Mucosa of stomach (tissue), 1 donor: ENCODE results near the gene LRP1.

Source experiments
- H3K27me3 ChIP-seq: one replicate; pipeline ENCODE4 v1.7.0; 2013; ENCODE audit warnings: mild to moderate bottlenecking, low read length; ENCODE audit not compliant: control insufficient read depth, insufficient read depth
- H3K36me3 ChIP-seq: one replicate; pipeline ENCODE4 v1.7.0; 2013; ENCODE audit warnings: low read length; ENCODE audit not compliant: control insufficient read depth, insufficient read depth
- H3K4me1 ChIP-seq: one replicate; pipeline ENCODE4 v1.7.0; 2013; ENCODE audit warnings: mild to moderate bottlenecking, low read length; ENCODE audit not compliant: control insufficient read depth, insufficient read depth
- H3K4me3 ChIP-seq: one replicate; pipeline ENCODE4 v1.7.0; 2013; ENCODE audit warnings: low read length
- H3K9ac ChIP-seq: one replicate; pipeline ENCODE4 v1.7.0; 2013; ENCODE audit warnings: mild to moderate bottlenecking, low read length, moderate library complexity
- H3K9me3 ChIP-seq: one replicate; pipeline ENCODE4 v1.7.0; 2013; ENCODE audit warnings: mild to moderate bottlenecking, low read length, moderate library complexity; ENCODE audit not compliant: control insufficient read depth
- donor health status: Pancreatic carcinoma.

Gene LRP1

DNA sequence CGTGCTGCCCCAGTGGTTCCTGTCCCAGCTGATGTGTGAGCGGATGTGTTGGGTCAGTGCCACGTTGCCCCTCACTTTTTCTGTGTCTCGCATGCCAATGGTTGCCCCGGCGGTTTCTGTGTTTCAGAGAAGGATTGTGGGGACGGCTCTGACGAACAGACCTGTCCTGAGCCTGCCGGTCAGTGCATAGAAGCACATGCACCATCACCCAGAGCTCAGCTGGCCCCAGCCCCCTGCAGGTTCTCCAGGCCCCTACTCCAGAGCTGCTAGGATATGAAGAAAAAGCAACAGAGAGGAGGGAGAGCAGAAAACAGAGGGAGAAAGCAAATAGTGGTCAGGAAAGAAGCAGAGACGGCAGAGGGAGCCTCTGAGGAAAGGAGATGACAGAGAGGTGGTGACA is 39.8 kb downstream of the LRP1 start:
- Histone ChIP-seq H3K4me3 (no peak overlapping the region), H3K9ac (no peak overlapping the region), H3K36me3 (peaks cover 7% of the 10 kb centered on the region), H3K27me3 (no peaks in the 10 kb centered on the region), H3K9me3 (no peaks in the 10 kb centered on the region), H3K4me1 (no peaks in the 10 kb centered on the region)

DNA sequence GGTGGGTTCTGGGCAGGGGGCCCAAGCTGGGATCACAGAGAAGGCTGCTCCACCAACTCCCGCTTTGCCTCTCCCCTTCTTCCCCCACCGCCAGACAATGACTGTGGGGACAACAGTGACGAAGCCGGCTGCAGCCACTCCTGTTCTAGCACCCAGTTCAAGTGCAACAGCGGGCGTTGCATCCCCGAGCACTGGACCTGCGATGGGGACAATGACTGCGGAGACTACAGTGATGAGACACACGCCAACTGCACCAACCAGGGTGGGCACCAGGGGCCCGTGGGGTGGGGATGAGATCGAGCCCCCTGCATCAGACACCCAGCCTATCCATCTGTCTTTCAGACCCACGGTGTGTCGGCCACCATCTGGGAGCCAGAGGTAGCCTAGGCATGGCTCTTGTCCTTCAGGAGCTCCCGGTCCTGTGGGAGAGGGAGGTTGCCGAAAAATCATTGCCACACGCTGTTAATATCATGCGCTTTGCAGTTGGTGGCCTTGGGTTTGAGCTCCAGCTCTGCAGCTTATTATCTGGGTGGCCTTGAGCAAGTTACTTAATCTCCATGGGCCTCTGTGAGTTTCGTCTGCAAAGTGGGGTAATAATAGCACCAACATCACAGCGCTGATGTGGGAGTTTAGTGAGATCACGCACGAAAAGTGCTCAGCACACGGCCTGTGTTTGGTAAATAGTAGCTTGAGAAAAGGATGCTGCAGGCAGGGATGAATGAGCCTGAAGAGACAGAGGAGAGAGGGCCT is 40.9 kb downstream of the LRP1 start:
- no peaks in the 10 kb centered on the region for H3K27me3 ChIP-seq
- H3K9ac ChIP-seq = no peak overlapping the region
- peaks cover 17% of the 10 kb centered on the region for H3K36me3 ChIP-seq
- peaks cover 2% of the 10 kb centered on the region for H3K4me1 ChIP-seq
- no peaks in the 10 kb centered on the region for H3K9me3 ChIP-seq
- no peak overlapping the region for H3K4me3 ChIP-seq

DNA sequence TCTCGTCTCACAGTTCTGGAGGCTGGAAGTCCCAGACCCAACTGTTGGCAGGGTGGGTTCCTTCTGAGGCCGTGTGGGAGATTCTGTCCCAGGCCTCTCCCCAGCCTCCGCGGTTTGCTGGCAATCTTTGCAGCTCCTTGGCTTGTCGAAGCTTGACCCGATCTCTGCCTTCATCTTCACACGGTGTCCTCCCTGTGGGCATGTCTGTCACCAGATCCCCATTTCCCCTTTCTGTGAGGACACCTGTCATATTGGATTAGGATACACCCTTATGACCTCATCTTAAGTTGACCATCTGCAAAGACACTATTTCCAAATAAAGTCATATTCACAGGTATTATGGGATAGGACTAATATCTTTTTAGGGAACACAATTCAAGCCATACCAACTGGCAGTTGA is 41.7 kb downstream of the LRP1 start:
- H3K36me3 ChIP-seq = peaks cover 21% of the 10 kb centered on the region
- H3K4me1 ChIP-seq = peaks cover 8% of the 10 kb centered on the region
- H3K9ac ChIP-seq = no peak overlapping the region
- H3K9me3 ChIP-seq = no peaks in the 10 kb centered on the region
- H3K27me3 ChIP-seq = no peaks in the 10 kb centered on the region
- no peak overlapping the region for H3K4me3 ChIP-seq

GRCh38 chr12:57170408-57170807 is 42.1 kb downstream of the LRP1 start:
- no peaks in the 10 kb centered on the region for H3K27me3 ChIP-seq
- H3K36me3 ChIP-seq = peaks cover 21% of the 10 kb centered on the region
- no peak overlapping the region for H3K9ac ChIP-seq
- peaks cover 12% of the 10 kb centered on the region for H3K4me1 ChIP-seq
- no peaks in the 10 kb centered on the region for H3K9me3 ChIP-seq
- no peak overlapping the region for H3K4me3 ChIP-seq

GRCh38 chr12:57170927-57171326 is 42.6 kb downstream of the LRP1 start:
- H3K27me3 ChIP-seq = no peaks in the 10 kb centered on the region
- H3K9me3 ChIP-seq = no peaks in the 10 kb centered on the region
- H3K4me1 ChIP-seq = peaks cover 17% of the 10 kb centered on the region
- peaks cover 23% of the 10 kb centered on the region for H3K36me3 ChIP-seq
- H3K4me3 ChIP-seq = no peak overlapping the region
- H3K9ac ChIP-seq = no peak overlapping the region

DNA sequence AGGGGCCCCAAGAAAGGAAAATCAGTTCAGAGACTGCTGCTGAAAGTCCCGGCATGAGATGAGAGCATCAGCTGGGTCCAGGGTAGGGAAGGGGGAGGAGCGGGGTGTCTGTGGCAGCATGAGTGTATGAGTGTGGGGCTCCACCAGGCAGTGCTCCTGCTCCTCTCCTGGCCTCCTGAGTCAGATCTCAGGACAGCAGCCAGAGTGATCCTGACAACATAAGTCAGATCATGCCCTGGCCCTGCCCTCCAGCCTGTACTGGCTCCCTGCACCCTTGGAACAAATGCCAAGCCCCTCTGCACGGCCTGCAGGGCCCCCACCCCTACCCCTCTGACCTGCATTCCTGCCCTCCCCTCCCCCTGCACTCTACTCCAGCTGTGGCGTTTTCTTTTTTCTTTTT is 43.4 kb downstream of the LRP1 start:
- Histone ChIP-seq H3K4me1 (peaks cover 22% of the 10 kb centered on the region), H3K9me3 (no peaks in the 10 kb centered on the region), H3K36me3 (peaks cover 23% of the 10 kb centered on the region), H3K4me3 (no peak overlapping the region), H3K27me3 (no peaks in the 10 kb centered on the region), H3K9ac (no peak overlapping the region)

DNA sequence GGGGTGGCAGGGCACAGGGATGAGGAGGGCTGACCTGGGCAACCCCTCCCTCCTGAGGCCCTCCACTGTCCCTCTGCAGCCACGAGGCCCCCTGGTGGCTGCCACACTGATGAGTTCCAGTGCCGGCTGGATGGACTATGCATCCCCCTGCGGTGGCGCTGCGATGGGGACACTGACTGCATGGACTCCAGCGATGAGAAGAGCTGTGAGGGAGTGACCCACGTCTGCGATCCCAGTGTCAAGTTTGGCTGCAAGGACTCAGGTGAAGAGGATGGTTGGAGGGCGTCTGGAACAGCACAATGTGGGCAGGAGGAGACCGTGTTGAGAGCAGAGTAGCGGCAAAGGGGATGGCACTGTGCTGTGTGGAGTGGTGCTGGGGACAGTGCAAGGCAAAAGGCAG is 44.8 kb downstream of the LRP1 start:
- H3K9me3 ChIP-seq = no peaks in the 10 kb centered on the region
- no peaks in the 10 kb centered on the region for H3K27me3 ChIP-seq
- no peak overlapping the region for H3K4me3 ChIP-seq
- no peak overlapping the region for H3K9ac ChIP-seq
- H3K4me1 ChIP-seq = peaks cover 29% of the 10 kb centered on the region
- peaks cover 33% of the 10 kb centered on the region for H3K36me3 ChIP-seq

- Histone ChIP-seq H3K4me1 (peaks cover 29% of the 10 kb centered on the region), H3K36me3 (peaks cover 33% of the 10 kb centered on the region), H3K4me3 (no peak overlapping the region), H3K9me3 (no peaks in the 10 kb centered on the region), H3K27me3 (no peaks in the 10 kb centered on the region), H3K9ac (no peak overlapping the region)
Observed at GRCh38 chr12:57173683-57174082, 45.4 kb downstream of the LRP1 start.

GRCh38 chr12:57175428-57176138 is 47.3 kb downstream of the LRP1 start:
- H3K4me3 ChIP-seq = no peak overlapping the region

DNA sequence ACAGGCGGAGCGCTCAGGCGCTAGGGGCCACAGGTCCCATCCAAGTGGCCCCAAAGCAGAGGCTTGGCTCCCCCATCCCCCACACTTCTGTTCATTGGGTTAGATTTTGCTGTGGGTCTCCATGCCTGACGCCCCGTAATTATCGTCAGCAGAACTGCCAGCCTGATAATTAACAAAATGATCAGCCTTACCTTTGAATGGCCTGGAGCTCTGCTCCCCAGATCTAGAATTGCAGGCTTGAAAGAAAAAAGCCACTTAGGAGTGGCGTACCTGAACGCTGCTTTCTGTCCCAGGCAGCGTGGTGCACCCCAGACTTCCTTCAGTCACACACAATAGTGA is 47.8 kb downstream of the LRP1 start:
- no peak overlapping the region for H3K9ac ChIP-seq
- H3K4me1 ChIP-seq = peaks cover 29% of the 10 kb centered on the region
- H3K4me3 ChIP-seq = no peak overlapping the region
- H3K27me3 ChIP-seq = no peaks in the 10 kb centered on the region
- no peaks in the 10 kb centered on the region for H3K9me3 ChIP-seq
- H3K36me3 ChIP-seq = peaks cover 33% of the 10 kb centered on the region

More at GRCh38 chr12:57175428-57176138, 47.3 kb downstream of the LRP1 start:
- peaks cover 29% of the 10 kb centered on the region for H3K4me1 ChIP-seq
- H3K9me3 ChIP-seq = no peaks in the 10 kb centered on the region
- no peaks in the 10 kb centered on the region for H3K27me3 ChIP-seq
- peak overlapping the region; percentile 10 for H3K9ac ChIP-seq
- peaks cover 33% of the 10 kb centered on the region for H3K36me3 ChIP-seq

DNA sequence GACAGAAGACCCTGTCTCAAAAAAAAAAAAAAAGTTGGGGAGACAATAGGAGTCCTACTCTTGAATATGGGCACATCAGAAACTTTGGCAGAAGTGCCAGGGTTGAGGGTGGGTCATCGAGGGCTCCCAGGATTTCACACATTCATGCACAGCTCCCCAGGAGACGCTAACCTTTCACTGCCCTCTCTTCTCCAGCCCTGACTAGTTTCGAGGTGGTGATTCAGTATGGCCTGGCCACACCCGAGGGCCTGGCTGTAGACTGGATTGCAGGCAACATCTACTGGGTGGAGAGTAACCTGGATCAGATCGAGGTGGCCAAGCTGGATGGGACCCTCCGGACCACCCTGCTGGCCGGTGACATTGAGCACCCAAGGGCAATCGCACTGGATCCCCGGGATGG is 48.6 kb downstream of the LRP1 start:
- Histone ChIP-seq H3K9me3 (no peaks in the 10 kb centered on the region), H3K4me3 (no peak overlapping the region), H3K9ac (no peak overlapping the region), H3K36me3 (peaks cover 33% of the 10 kb centered on the region), H3K27me3 (no peaks in the 10 kb centered on the region), H3K4me1 (peaks cover 29% of the 10 kb centered on the region)

DNA sequence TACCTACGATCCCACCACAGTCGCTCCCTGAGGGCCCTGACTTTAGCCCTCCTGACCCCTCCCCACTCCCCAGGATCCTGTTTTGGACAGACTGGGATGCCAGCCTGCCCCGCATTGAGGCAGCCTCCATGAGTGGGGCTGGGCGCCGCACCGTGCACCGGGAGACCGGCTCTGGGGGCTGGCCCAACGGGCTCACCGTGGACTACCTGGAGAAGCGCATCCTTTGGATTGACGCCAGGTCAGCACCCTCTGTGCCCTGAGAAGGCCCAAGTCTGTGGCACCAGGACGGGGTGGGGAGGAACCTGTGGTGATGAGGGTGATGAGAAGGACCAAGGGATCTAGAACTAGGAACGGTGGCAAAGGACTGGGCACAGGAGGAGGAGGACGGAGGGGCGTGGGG is 49.1 kb downstream of the LRP1 start:
- Histone ChIP-seq H3K9ac (no peak overlapping the region), H3K9me3 (no peaks in the 10 kb centered on the region), H3K4me1 (peaks cover 29% of the 10 kb centered on the region), H3K36me3 (peaks cover 33% of the 10 kb centered on the region), H3K4me3 (no peak overlapping the region), H3K27me3 (no peaks in the 10 kb centered on the region)
